K562 (cell line): ENCODE results near the gene SEMA3C. TPM values are rescaled to one million over a fixed set of nuclear protein-coding genes. Genes with fewer than 3 reads are reported as not detected.

Experiments used
- ATAC-seq: fragments of 200-7000 bp; cut with Tn5 transposase; 3 replicates; pipeline ENCODE4 v1.9.1; 2020; ENCODE audit warnings: moderate library complexity
- BruUV-seq: library from RNA; stranded (reverse); fragments of 400-500 nt; replicated peaks from 2 replicates; lab custom pipeline; 2021; lab: Mats Ljungman, UMichigan
- CTCF ChIA-PET: fragments of 300-600 bp; formaldehyde crosslinking; extraction: SDS; loops from one replicate; lab custom pipeline; 2021; ENCODE audit warnings: low intra/inter-chr PET ratio; lab: Yijun Ruan, JAX
- POLR2A ChIA-PET: fragments of 300-600, 350-650 bp; sonication (Branson Sonifier 250); formaldehyde crosslinking; extraction: SDS; loops from one replicate; lab custom pipeline; 2021; ENCODE audit warnings: antibody characterized with exemption, inconsistent platforms; lab: Yijun Ruan, JAX
- DNase-seq, 4 experiments: peaks; one replicate each; pipeline versions ENCODE4 v3.0.0 to v3.0.0-alpha.2; 2011 to 2018; ENCODE audit warnings: low spot score in 3 of 4, mixed read lengths in 3 of 4; ENCODE audit errors: extremely low read depth in 1 of 4
- FAIRE-seq: peaks from 2 replicates; lab custom pipeline; 2011; peaks lifted over from hg19 to GRCh38; lab: Jason Lieb, UNC
- H2AFZ ChIP-seq: 2 replicates; pipeline ENCODE4 v1.6.0; 2011; ENCODE audit warnings: low read depth, low read length, control low read depth, inconsistent platforms
- H3K27ac ChIP-seq: fragments of 200-600 bp; 3 replicates; pipeline ENCODE4 v1.8.0; 2011; ENCODE audit warnings: low read depth, mild to moderate bottlenecking, control low read depth, inconsistent platforms, low read length, moderate library complexity, mixed read lengths; ENCODE audit errors: extremely low read depth
- H3K27me3 ChIP-seq, 2 experiments: fragments of 300-600 bp in 1 of 2; 2 replicates in 1 of 2; 3 replicates in 1 of 2; pipeline versions ENCODE4 v1.6.0 to v1.8.0; 2011; ENCODE audit warnings: inconsistent platforms in 2 of 2, low read length in 2 of 2, mild to moderate bottlenecking in 1 of 2, mixed read lengths in 1 of 2, moderate library complexity in 1 of 2; ENCODE audit not compliant: control insufficient read depth in 2 of 2, insufficient read depth in 2 of 2
- H3K36me3 ChIP-seq: fragments of 300-600 bp; 3 replicates; pipeline ENCODE4 v1.8.0; 2011; ENCODE audit warnings: mild to moderate bottlenecking, low read length, inconsistent platforms; ENCODE audit not compliant: control insufficient read depth, insufficient read depth
- H3K4me1 ChIP-seq, 2 experiments: fragments of 200-600 bp in 1 of 2; replicated peaks in 1 of 2; 2 replicates in 1 of 2; 3 replicates in 1 of 2; pipeline versions ENCODE4 v1.5.1 to v1.8.0; 2011; ENCODE audit warnings: inconsistent platforms in 2 of 2, low read length in 2 of 2, mild to moderate bottlenecking in 1 of 2, mixed read lengths in 1 of 2, moderate library complexity in 1 of 2; ENCODE audit not compliant: control insufficient read depth in 2 of 2, insufficient read depth in 2 of 2
- H3K4me2 ChIP-seq: 2 replicates; pipeline ENCODE4 v1.6.1; 2011; ENCODE audit warnings: low read length, control low read depth, inconsistent platforms, mixed read lengths; ENCODE audit not compliant: insufficient read depth
- H3K4me3 ChIP-seq: fragments of 200-600 bp; sonication (generic), shearing (Covaris generic); 2 replicates; pipeline ENCODE4 v1.5.1; 2016; ENCODE audit warnings: control low read depth, inconsistent platforms
- H3K79me2 ChIP-seq: fragments of 200-600 bp; 3 replicates; pipeline ENCODE4 v1.8.0; 2011; ENCODE audit warnings: low read length, inconsistent platforms; ENCODE audit not compliant: control insufficient read depth, insufficient read depth
- H3K9ac ChIP-seq, 2 experiments: 2 replicates each; pipeline versions ENCODE4 v1.6.0 to v1.6.1; 2011; ENCODE audit warnings: low read depth in 2 of 2, low read length in 2 of 2, control low read depth in 1 of 2, inconsistent platforms in 1 of 2, mild to moderate bottlenecking in 1 of 2, mixed read lengths in 1 of 2; ENCODE audit not compliant: insufficient read depth in 1 of 2
- H3K9me1 ChIP-seq: one replicate; pipeline ENCODE4 v1.6.0; 2011; ENCODE audit warnings: inconsistent platforms, mild to moderate bottlenecking, low read length, moderate library complexity; ENCODE audit not compliant: control insufficient read depth, insufficient read depth
- H3K9me3 ChIP-seq: replicated peaks from 2 replicates; pipeline ENCODE4 v1.5.1; 2011; ENCODE audit warnings: low read depth, low read length, inconsistent platforms; ENCODE audit not compliant: control insufficient read depth, insufficient read depth
- H4K20me1 ChIP-seq: replicated peaks from 2 replicates; pipeline ENCODE4 v1.6.1; 2011; ENCODE audit warnings: low read length, inconsistent platforms, mixed read lengths; ENCODE audit not compliant: control insufficient read depth, insufficient read depth
- ARID2 ChIP-seq: fragments of 450-650 bp; IDR thresholded peaks from 2 replicates; pipeline ENCODE4 v1.6.1; 2017; ENCODE audit warnings: antibody characterized with exemption, mild to moderate bottlenecking
- ARNT ChIP-seq, 2 experiments: fragments of 450-650 bp; IDR thresholded peaks; 2 replicates each; pipeline ENCODE4 v1.6.1; 2016; ENCODE audit warnings: mild to moderate bottlenecking in 1 of 2
- CBX3 ChIP-seq, 2 experiments: IDR thresholded peaks; 1 replicate in 1 of 2; 2 replicates in 1 of 2; pipeline ENCODE4 v1.6.1; 2012; ENCODE audit warnings: inconsistent platforms in 2 of 2, low read length in 2 of 2, borderline replicate concordance in 1 of 2, control low read depth in 1 of 2
- CREM ChIP-seq: IDR thresholded peaks from 2 replicates; pipeline ENCODE4 v1.6.1; 2014; ENCODE audit warnings: antibody characterized with exemption, low read depth
- DEAF1 ChIP-seq: fragments of 450-650 bp; formaldehyde crosslinking; IDR thresholded peaks from 2 replicates; pipeline ENCODE4 v1.4.0; 2020; ENCODE audit warnings: mild to moderate bottlenecking, moderate library complexity
- EGR1 ChIP-seq: fragments of 450-650 bp; conservative IDR thresholded peaks from 2 replicates; pipeline ENCODE4 v1.6.1; 2017; ENCODE audit warnings: mild to moderate bottlenecking
- FOXJ3 ChIP-seq: sonication (generic); formaldehyde crosslinking; IDR thresholded peaks from 2 replicates; pipeline ENCODE4 v1.4.0; 2020; ENCODE audit warnings: mild to moderate bottlenecking, missing genetic modification reagents
- KDM2B ChIP-seq: fragments of 250-450 bp; sonication (Bioruptor Pico); IDR thresholded peaks from 2 replicates; pipeline ENCODE4 v1.8.0; 2021; ENCODE audit warnings: mild to moderate bottlenecking, moderate library complexity
- MEF2A ChIP-seq: IDR thresholded peaks from 2 replicates; pipeline ENCODE4 v1.6.1; 2011; ENCODE audit warnings: low read depth, mild to moderate bottlenecking, low read length, moderate library complexity; ENCODE audit not compliant: control insufficient read depth
- NFYB ChIP-seq: IDR thresholded peaks from 2 replicates; pipeline ENCODE4 v1.6.1; 2011; ENCODE audit warnings: mild to moderate bottlenecking, moderate library complexity; ENCODE audit not compliant: insufficient read length; ENCODE audit errors: extremely low read depth
- PATZ1 ChIP-seq: fragments of 250-450 bp; sonication (Bioruptor Pico); IDR thresholded peaks from 2 replicates; pipeline ENCODE4 v1.5.0; 2020; ENCODE audit warnings: mild to moderate bottlenecking, borderline replicate concordance
- PTTG1 ChIP-seq: fragments of 450-650 bp; IDR thresholded peaks from 2 replicates; pipeline ENCODE4 v1.6.1; 2016; ENCODE audit warnings: low read depth, mild to moderate bottlenecking, missing genetic modification characterization, missing compliant biosample characterization
- SETDB1 ChIP-seq: IDR thresholded peaks from one replicate; pipeline ENCODE4 v1.6.1; 2012; ENCODE audit warnings: low read length, control low read depth, inconsistent platforms
- SMAD4 ChIP-seq: fragments of 250-450 bp; sonication (Bioruptor Pico); conservative IDR thresholded peaks from 2 replicates; pipeline ENCODE4 v1.8.0; 2021; ENCODE audit warnings: inconsistent platforms, mild to moderate bottlenecking, moderate library complexity
- THRB ChIP-seq: fragments of 450-650 bp; formaldehyde crosslinking; conservative IDR thresholded peaks from 2 replicates; pipeline ENCODE4 v1.4.0; 2022; ENCODE audit warnings: mild to moderate bottlenecking, missing genetic modification characterization
- ZBTB8A ChIP-seq: fragments of 450-650 bp; IDR thresholded peaks from 2 replicates; pipeline ENCODE4 v1.6.1; 2018; ENCODE audit warnings: mild to moderate bottlenecking, moderate library complexity; ENCODE audit not compliant: partially characterized antibody
- ZKSCAN1 ChIP-seq: fragments of 150-350 bp; IDR thresholded peaks from 2 replicates; pipeline ENCODE4 v1.6.1; 2016; ENCODE audit warnings: low read depth, low read length
- ZNF146 ChIP-seq: IDR thresholded peaks from one replicate; pipeline ENCODE4 v1.6.1; 2018; ENCODE audit warnings: missing compliant biosample characterization; ENCODE audit not compliant: unreplicated experiment
- ZNF324 ChIP-seq: fragments of 250-450 bp; sonication (Bioruptor Pico); IDR thresholded peaks from 2 replicates; pipeline ENCODE4 v1.4.0; 2020; ENCODE audit warnings: mild to moderate bottlenecking
- WGBS: fragments of 100-300 bp; shearing (Covaris generic); methylation state at CpG from one replicate; pipeline ENCODE4 v1.1.6; 2016; ENCODE audit warnings: low coverage, mixed read lengths; ENCODE audit not compliant: insufficient coverage; ENCODE audit errors: missing lambda C conversion rate; 5-methylcytosine and 5-hydroxymethylcytosine counted together
- in situ Hi-C: fragments of 300-500 bp; cut with MboI; formaldehyde crosslinking; loops from 4 replicates; pipeline ENCODE4 v1.15.0; 2018; ENCODE audit warnings: inconsistent platforms, mixed read lengths
- intact Hi-C: fragments of 100-400 bp; cut with micrococcal nuclease; formaldehyde crosslinking; loops from 2 replicates; pipeline ENCODE4 v1.14.2; 2022
- polyA plus RNA-seq, 8 experiments: library from polyadenylated mRNA; depleted of rRNA in 4 of 8; stranded (reverse) in 5 of 8; unstranded in 3 of 8; fragments of >200 nt; fragmentation: Nextera tagmentation in 2 of 8; fragmentation: Illumina TruSeq in 1 of 8; extraction: Ambion mirVana in 2 of 8; extraction: Trizol in 1 of 8; gene quantifications; 2 replicates each; pipeline versions ENCODE4 v1.2.1 to v1.2.3, GENCODE V29; 2011 to 2014; ENCODE audit warnings: inconsistent platforms in 1 of 8, missing spikeins in 1 of 8
- total RNA-seq, 7 experiments: library from RNA; depleted of rRNA in 6 of 7; stranded (reverse); fragments of >200 nt in 6 of 7; fragmentation: Illumina TruSeq in 2 of 7; extraction: Trizol in 2 of 7; gene quantifications; 2 replicates each; pipeline versions ENCODE4 v1.2.1 to v1.2.3, GENCODE V29; 2011 to 2021; ENCODE audit warnings: low replicate concordance in 1 of 7

SEMA3C gene
- total and polyA plus RNA-seq, 9 of the 15 experiments (the other 6 are each of a cell fraction or from before 2014, with no cell fraction given) = 0.04 to 0.36 (median 0.12) TPM; not detected in 3

GRCh38 chr7:80869106-80869784, 49.6 kb downstream of the SEMA3C start:
- ChIA-PET POLR2A (no interaction called here), CTCF (no interaction called here)
- Histone ChIP-seq H3K27me3 (no peaks in the 10 kb centered on the region), H4K20me1 (no peaks in the 10 kb centered on the region), H3K79me2 (no peaks in the 10 kb centered on the region), H3K9me3 (no peaks in the 10 kb centered on the region), H3K4me1 (no peaks in the 10 kb centered on the region), H2AFZ (no peak overlapping the region), H3K36me3 (no peaks in the 10 kb centered on the region), H3K27ac (no peak overlapping the region), H3K4me3 (no peak overlapping the region), H3K9me1 (no peaks in the 10 kb centered on the region), H3K4me2 (no peak overlapping the region), H3K9ac (no peak overlapping the region)
- WGBS = 3% methylated on average over 4 of the region's 4 CpGs
- DNase-seq (no peak), FAIRE-seq (no peak), ATAC-seq (no peak)
- in situ Hi-C loops (no loop called here), intact Hi-C loops (no loop called here)
- BruUV-seq = no TSS peak
- TF ChIP-seq CBX3 (IDR thresholded peaks at IDR 0.05; ENCODE audit: borderline replicate concordance in 1 of 2, low read length in 2 of 2) (no peak), PATZ1 (CRISPR knock-in tag) (no peak), SMAD4 (CRISPR knock-in tag) (no peak), ZBTB8A (no peak), ZKSCAN1 (no peak), CREM (no peak), SETDB1 (no peak), ARNT (IDR thresholded peaks at IDR 0.05) (no peak), ZNF146 (no peak), ARID2 (no peak), THRB (no peak), FOXJ3 (no peak), NFYB (no peak), KDM2B (CRISPR knock-in tag) (no peak), PTTG1 (tag) (no peak), DEAF1 (CRISPR knock-in tag) (no peak), ZNF324 (CRISPR knock-in tag) (no peak), EGR1 (no peak), MEF2A (no peak)
